Heart left ventricle (tissue), 16 donors: ENCODE measurements around the gene IKZF3. TPM values are rescaled to one million over a fixed set of nuclear protein-coding genes. Genes with fewer than 3 reads are reported as not detected.

Source experiments
- ATAC-seq, 4 donors: fragments of 200-7000 bp; cut with Tn5 transposase; one replicate each; pipeline ENCODE4 v1.9.1; 2020 to 2022; ENCODE audit warnings: moderate library complexity in 4 of 4, mild to moderate bottlenecking in 3 of 4, moderate number of reproducible peaks in 1 of 4
- DNase-seq, 5 donors: peaks; one replicate each; pipeline ENCODE4 v3.0.0-alpha.2; 2020
- H3K27ac ChIP-seq, 12 donors: fragments of 200-600 bp; sonication (generic) in 4 of 12; one replicate each; pipeline versions ENCODE4 v1.5.0 to v1.8.0; 2016 to 2022; ENCODE audit warnings: mild to moderate bottlenecking in 2 of 12
- H3K27me3 ChIP-seq, 9 donors: fragments of 200-600 bp; sonication (generic) in 2 of 9; one replicate each; pipeline versions ENCODE4 v1.5.1 to v1.8.0; 2016 to 2022; ENCODE audit warnings: mild to moderate bottlenecking in 3 of 9
- H3K36me3 ChIP-seq, 9 donors: fragments of 200-600 bp; sonication (generic) in 2 of 9; one replicate each; pipeline versions ENCODE4 v1.5.0 to v1.8.0; 2018 to 2022; ENCODE audit warnings: mild to moderate bottlenecking in 2 of 9
- H3K4me1 ChIP-seq, 12 donors: fragments of 200-600 bp; sonication (generic) in 4 of 12; one replicate each; pipeline versions ENCODE4 v1.5.0 to v1.8.0; 2016 to 2022; ENCODE audit warnings: mild to moderate bottlenecking in 3 of 12
- H3K4me3 ChIP-seq, 12 donors: fragments of 200-600 bp; sonication (generic) in 4 of 12; one replicate each; pipeline versions ENCODE4 v1.5.0 to v1.8.0; 2017 to 2022; ENCODE audit warnings: mild to moderate bottlenecking in 9 of 12, moderate library complexity in 4 of 12
- H3K9me3 ChIP-seq, 12 donors: fragments of 200-600 bp; sonication (generic) in 4 of 12; one replicate each; pipeline versions ENCODE4 v1.5.0 to v1.8.0; 2016 to 2022; ENCODE audit warnings: mild to moderate bottlenecking in 1 of 12
- CTCF ChIP-seq, 12 donors: fragments of 200-600 bp; sonication (generic) in 4 of 12; IDR thresholded peaks; one replicate each; pipeline versions ENCODE4 v1.5.0 to v1.8.0; 2018 to 2022; ENCODE audit warnings: antibody characterized with exemption in 12 of 12, mild to moderate bottlenecking in 5 of 12
- POLR2A ChIP-seq, 2 donors: fragments of 450-650 bp; IDR thresholded peaks; one replicate each; pipeline ENCODE4 v1.6.1; 2017; ENCODE audit warnings: antibody characterized with exemption in 2 of 2, mild to moderate bottlenecking in 2 of 2, moderate library complexity in 2 of 2
- WGBS, 4 donors: extraction: QIAGEN DNeasy Blood & Tissue Kit in 2 of 4; methylation state at CpG; one replicate each; pipeline versions ENCODE4 v1.1.5 to v1.1.7; 2013 to 2018; 5-methylcytosine and 5-hydroxymethylcytosine counted together
- intact Hi-C, 10 donors: fragments of 100-400 bp; cut with DNase I; formaldehyde crosslinking; loops; one replicate each; pipeline versions ENCODE4 v1.11.1 to v1.14.2; 2022
- polyA plus RNA-seq, 2 donors: library from polyadenylated mRNA; stranded (reverse); fragments of 200-250 nt; gene quantifications; one replicate each; pipeline ENCODE4 v1.2.3, GENCODE V29; 2013
- total RNA-seq, 9 donors: library from RNA; depleted of rRNA in 2 of 9; stranded (reverse); fragments of >200 nt in 2 of 9; fragmentation: NEBNext Ultra II Directional in 3 of 9; extraction: Animal tissue kit (Norgen Biotek cat#: 25700) in 3 of 9; gene quantifications; one replicate each; pipeline versions ENCODE4 v1.1.0 to v1.2.4, GENCODE V29; 2016 to 2023
- donor health status: ischemic (EF 13 %, LVEDD 7.1; RV severe dilation, severe dysfunction).
- donor health status: healthy with polysubstance abuse.
- donor health status: DM: no; HTN: yes; CAD: no.
- donor health status: DM: no; HTN: no; CAD: no.
- donor health status: ischemic (EF 25% LVEDD 6.9; RV normal size, moderate dysfunction).
- donor health status: ischemic (EF 25% LVEDD 5.7; RV mildly dilated, moderate dysfunction).
- donor health status: healthy.
- donor health status: DM: yes; HTN: yes; CAD: no.
- donor health status: ischemic (EF 35%, LVEDD 5.7; RV mildly dilated, moderate dysfunction).
- donor health status: nonischemic (EF 11% LVEDD 7.7; RV severe dilation, severe dysfunction).
- donor health status: DM: yes; HTN: yes; CAD: no.
- donor health status: PGD.
- donor health status: ischemic (EF 29% LVEDD 5.4; RV normal size, mild dysfunction).
- donor health status: nonischemic (EF 23%, LVEDD 6.1; RV moderate dilation, normal function).

The IKZF3 gene
- total and polyA plus RNA-seq, 11 donors: 0.07 to 6.9 (median 0.21) TPM

GRCh38 chr17:39848600-39848999 lies 15.5 kb downstream of the IKZF3 start:
- peaks cover 0 to 38% (median 4%) of the 10 kb centered on the region in 9 donors for H3K27me3 ChIP-seq
- no peak overlapping the region for H3K4me3 ChIP-seq
- H3K4me1 ChIP-seq: peaks cover 0 to 4% (median 0%) of the 10 kb centered on the region in 12 donors
- WGBS, 4 donors: 79 to 83% (median 82%) methylated on average over 4 of the region's 4 CpGs
- H3K9me3 ChIP-seq: no peaks in the 10 kb centered on the region
- no peak for TF ChIP-seq CTCF (IDR thresholded peaks at IDR 0.05)
- TF ChIP-seq POLR2A (IDR thresholded peaks at IDR 0.05): no peak
- no peaks in the 10 kb centered on the region for H3K36me3 ChIP-seq
- no peak for DNase-seq
- no peak overlapping the region for H3K27ac ChIP-seq
- no peak for ATAC-seq
- intact Hi-C loops: no loop called here

- Histone ChIP-seq H3K36me3 (no peaks in the 10 kb centered on the region), H3K4me3 (no peak overlapping the region), H3K4me1 (peaks cover 0 to 4% (median 0%) of the 10 kb centered on the region in 12 donors), H3K9me3 (no peaks in the 10 kb centered on the region), H3K27ac (no peak overlapping the region), H3K27me3 (peaks cover 0 to 40% (median 4%) of the 10 kb centered on the region in 9 donors)
- intact Hi-C loops: no loop called here
- ATAC-seq (no peak), DNase-seq (no peak)
- no peak for TF ChIP-seq CTCF (IDR thresholded peaks at IDR 0.05)
- TF ChIP-seq POLR2A (IDR thresholded peaks at IDR 0.05): no peak
- WGBS, 4 donors: 66 to 71% (median 68%) methylated on average over 4 of the region's 4 CpGs
Observed at GRCh38 chr17:39846205-39846604, 17.9 kb downstream of the IKZF3 start.

- Histone ChIP-seq H3K4me1 (peaks cover 0 to 4% (median 0%) of the 10 kb centered on the region in 12 donors), H3K4me3 (no peak overlapping the region), H3K9me3 (no peaks in the 10 kb centered on the region), H3K27ac (no peak overlapping the region), H3K36me3 (no peaks in the 10 kb centered on the region), H3K27me3 (peaks cover 0 to 38% (median 4%) of the 10 kb centered on the region in 9 donors)
- TF ChIP-seq CTCF (IDR thresholded peaks at IDR 0.05): no peak
- TF ChIP-seq POLR2A (IDR thresholded peaks at IDR 0.05): no peak
- WGBS, 4 donors: 76 to 82% (median 78%) methylated on average over 8 of the region's 8 CpGs
- intact Hi-C loops: no loop called here
- no peak for ATAC-seq
- no peak for DNase-seq
Observed at GRCh38 chr17:39845052-39845846, 18.9 kb downstream of the IKZF3 start.

GRCh38 chr17:39841134-39841683 lies 22.9 kb downstream of the IKZF3 start:
- DNase-seq: no peak
- Histone ChIP-seq H3K9me3 (peaks cover 0 to 28% (median 7%) of the 10 kb centered on the region in 12 donors), H3K27ac (no peak overlapping the region), H3K4me1 (no peaks in the 10 kb centered on the region), H3K36me3 (no peaks in the 10 kb centered on the region), H3K27me3 (peaks cover 0 to 31% (median 0%) of the 10 kb centered on the region in 9 donors), H3K4me3 (no peak overlapping the region)
- no peak for ATAC-seq
- WGBS, 4 donors: 71 to 82% (median 75%) methylated on average over 2 of the region's 2 CpGs
- intact Hi-C loops: no loop called here
- TF ChIP-seq CTCF (IDR thresholded peaks at IDR 0.05) (no peak), POLR2A (IDR thresholded peaks at IDR 0.05) (no peak)
